Stimulated activated CD4-positive, alpha-beta T cell treated with anti-CD3 and anti-CD28 coated beads, TNF-alpha, amount 100 ng/mL, for 48 hours (primary cell): ENCODE measurements around the gene STK24.

Experiments used
- DNase-seq, 3 donors: peaks; one replicate each; pipeline ENCODE4 v3.0.0-alpha.2; 2020; ENCODE audit warnings: low read depth in 3 of 3

STK24 gene

GRCh38 chr13:98512774-98513665 lies 63.9 kb downstream of the STK24 start:
- no peak for DNase-seq

- no peak for DNase-seq
These were observed 65.5 kb downstream of the STK24 start for GRCh38 chr13:98511435-98511834.

- no peak for DNase-seq
These were observed 66.8 kb downstream of the STK24 start for GRCh38 chr13:98510156-98510509.

DNA sequence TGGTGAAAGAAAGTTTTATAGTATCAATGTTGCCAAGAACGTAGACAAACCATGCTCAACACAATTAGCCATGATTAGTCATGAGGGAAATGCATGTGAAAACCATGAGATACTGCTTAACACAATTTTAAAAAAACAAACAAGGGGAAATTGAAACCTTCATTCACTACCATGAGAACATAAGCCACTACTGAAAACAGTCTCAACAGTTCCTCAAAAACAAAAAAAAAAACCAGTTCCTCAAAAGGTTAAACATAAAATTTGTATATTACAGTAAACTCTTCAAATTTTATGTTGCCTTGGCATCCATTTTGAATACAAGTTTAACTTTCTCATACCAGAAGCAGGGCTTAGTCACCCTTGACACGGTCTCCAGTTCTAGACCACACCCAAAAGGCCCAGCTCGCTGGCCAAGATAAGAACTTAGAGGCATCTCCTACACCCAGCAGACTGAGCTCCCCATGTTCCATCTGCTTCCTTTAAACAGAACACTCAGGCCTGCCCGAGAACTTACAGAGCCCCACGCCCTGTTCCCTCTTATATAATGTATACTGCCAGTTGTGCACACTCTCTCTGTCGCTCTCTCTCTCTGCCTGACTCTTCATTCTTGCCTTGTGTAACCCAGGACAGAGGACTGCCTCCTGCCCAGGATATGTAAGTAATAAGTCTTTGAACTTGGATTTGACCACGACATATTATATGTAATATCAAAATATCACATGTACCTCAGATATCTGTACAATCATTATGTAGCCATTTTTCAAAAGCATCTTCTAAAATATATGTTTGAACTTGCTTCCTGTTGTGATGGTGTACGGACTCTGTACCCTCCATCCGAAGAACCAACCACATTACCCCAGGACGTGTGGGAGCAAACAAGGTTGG lies 67.4 kb downstream of the STK24 start:
- DNase-seq, result peak in 1 of 3 donors; percentile 37

DNA sequence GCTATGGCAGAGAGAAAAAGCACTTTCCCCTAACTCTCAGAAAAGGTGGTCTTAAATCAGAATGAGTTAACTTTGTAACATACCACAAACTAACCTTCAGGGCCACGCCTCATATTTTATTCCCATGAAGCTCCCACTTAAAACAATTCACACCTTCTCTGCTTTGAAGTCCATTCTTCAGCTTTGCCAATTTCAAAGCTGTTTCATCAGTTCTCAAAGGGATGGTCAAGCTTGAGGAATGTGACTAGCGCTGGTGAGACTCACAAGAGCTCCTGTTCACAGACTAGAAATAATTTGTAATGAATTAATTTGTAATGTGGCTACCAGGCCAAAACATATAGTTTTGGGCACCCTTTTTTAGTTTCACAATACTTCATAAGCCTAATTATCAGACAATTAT lies 68.2 kb downstream of the STK24 start:
- DNase-seq, result no peak

GRCh38 chr13:98508280-98508679 lies 68.6 kb downstream of the STK24 start:
- no peak for DNase-seq

DNA sequence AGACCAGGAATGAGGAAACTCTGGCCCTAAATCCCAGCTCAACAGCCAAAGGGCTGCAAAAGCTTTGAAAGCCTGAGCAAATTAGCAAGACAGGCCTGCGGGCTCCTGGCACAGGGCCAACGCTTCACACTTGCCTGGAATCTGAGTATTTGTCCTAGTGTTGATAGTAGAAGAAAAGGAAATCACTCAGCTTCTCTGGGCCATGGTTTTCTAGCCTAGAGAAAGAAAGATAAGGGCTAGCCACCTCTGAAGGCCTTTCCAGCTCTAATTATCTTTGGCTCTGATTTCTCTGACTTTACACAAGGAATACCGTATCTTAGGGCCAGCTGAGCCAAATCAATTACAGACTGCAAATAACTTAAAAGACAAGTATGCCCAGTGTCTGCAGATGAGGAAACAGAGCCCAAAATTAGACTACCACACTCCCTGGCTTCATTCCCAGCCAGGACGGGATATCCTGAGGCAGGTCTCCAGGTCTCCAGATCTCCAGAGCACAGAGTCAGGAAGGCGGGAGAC lies 69.6 kb downstream of the STK24 start:
- no peak for DNase-seq

GRCh38 chr13:98506728-98507230 lies 70.1 kb downstream of the STK24 start:
- no peak for DNase-seq

DNA sequence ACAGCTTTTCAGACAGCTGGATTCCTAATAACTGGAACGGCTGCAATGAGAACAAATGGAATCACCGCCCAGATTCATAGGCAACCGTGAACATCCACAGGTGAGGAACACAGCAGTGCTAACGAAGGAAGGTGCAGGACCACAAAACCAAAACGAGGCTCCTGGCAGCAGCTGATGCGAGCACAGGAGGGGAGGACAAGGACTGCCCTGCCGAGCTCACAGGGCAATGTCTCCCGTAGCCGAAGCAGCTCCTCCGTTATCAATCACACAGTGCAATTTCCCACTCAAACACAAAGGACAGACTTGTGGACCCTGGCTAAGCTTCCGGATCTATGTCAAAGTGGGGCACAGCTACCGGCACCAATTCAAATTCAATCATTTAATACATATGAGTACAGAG lies 70.6 kb downstream of the STK24 start:
- DNase-seq, result no peak

DNA sequence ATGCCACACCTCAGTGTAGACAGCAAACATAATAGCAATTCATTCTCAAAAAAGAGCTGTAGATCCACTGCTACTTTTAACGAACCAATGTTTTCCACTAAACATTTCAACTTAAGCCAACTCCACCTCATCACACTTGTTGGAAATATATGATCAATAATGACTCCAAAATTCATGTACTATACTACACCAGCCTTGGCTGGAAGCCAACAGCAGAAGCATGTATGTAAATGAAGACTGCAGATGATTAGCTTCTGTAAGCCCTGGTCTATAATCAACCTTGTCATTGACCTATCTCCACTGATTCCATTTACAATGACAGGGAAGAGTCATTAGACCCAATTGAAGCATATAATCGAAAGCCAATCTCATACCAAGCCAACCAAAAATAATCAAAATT lies 71.7 kb downstream of the STK24 start:
- no peak for DNase-seq

DNA sequence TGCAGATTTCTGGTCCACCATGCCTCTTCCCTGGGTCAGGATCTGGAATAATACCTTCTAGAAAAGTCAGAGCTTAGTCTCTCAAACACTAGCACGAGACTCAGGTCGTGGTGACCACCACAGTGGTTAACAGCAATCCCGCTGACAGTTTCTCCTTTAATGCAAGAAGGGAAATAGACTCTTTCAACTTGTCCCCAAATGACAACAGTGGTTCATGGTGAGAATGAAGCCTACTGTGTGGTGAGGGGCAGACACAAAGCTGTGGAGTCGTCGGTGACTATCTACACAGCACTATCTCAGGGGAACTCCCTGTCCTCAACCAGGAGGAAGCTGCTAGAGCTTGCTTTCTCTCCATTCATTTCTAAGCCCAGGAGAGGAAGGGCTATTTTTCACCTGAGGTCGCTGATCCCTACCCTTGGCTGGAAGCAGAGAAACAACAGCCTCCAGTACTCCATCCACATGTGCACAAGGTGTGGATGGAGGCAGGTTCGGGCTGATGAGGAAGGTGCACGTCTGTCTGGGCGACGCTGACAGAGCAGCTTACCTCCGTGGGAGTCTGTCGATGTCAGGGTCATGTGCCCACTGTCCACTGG lies 72.4 kb downstream of the STK24 start:
- DNase-seq, result no peak

DNA sequence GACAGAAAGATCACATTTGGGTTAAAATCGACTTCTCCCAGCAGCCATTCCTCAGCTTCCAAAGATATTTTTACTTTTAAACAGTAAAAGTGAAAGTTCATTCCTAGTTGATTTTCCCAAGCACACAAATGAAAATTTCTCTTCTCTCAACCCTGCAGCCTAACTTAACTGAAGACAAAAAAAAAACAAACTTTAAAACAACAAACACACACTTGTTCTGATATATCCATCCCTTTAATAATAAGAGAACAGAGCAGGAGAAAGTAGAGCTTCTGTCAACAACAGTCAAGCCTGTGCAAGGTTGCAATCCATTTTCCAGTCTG lies 72.9 kb downstream of the STK24 start:
- no peak for DNase-seq

DNA sequence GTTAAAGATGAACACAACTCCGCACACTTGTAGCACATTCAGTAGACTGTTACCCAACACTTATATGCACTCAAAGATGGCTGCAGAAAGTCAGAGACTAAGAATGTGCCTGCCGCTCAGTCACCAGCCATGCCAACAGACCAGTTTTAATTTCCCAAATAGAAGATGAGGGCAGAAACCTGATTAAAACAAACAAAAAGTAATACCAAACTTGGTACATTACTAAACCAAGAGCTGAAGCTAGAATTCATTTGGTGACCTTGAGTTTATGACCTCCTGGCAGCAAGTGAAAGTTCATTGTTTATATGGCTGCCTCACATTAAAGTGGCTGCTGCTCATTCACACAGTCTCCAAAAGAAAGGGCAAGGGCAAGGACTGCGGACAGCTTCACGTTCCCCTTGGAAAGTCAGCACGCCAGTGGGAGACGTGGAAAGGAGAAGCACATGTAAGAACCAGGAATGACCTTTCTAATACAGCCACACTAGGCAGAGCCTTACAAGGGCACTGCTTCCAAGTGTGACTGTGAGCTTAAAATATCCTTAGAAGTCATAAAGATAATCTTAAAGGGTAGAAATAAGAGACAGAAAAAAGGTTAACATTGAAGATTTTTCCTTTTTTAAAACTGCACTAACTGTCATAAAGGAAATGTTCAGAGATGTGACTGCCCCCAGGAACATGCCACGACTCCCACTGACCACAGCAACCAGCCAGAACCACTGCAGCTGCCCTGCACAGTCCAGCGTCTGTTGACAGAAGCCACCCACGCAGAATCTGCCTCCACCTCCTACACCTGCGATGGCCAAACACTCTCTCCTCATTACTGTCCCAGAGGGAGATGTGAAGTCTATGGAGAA lies 73.5 kb downstream of the STK24 start:
- no peak for DNase-seq

- DNase-seq, result no peak
These were observed 75.9 kb downstream of the STK24 start for GRCh38 chr13:98500963-98501421.

DNA sequence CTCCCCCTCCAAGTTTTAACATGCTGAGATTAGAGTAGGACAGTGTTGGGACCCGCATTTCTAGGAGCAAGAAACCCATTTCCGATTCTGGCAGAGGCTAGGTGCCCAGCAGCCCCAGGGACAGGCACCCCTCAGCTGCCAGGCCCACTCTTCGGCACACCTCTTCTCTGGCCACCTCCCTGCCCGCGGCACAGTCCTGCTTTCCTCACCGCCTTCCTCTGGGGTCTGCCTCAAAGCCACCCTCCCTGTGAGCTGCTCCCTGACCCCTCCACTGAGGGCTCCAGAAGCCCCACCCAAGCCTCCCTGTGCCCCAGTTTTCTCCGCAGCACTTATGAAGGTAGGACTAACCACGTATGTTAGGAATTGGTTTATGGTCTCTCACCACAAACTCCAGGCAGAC lies 79.9 kb downstream of the STK24 start:
- no peak for DNase-seq

GRCh38 chr13:98496479-98496791 lies 80.5 kb downstream of the STK24 start:
- DNase-seq, result no peak

DNA sequence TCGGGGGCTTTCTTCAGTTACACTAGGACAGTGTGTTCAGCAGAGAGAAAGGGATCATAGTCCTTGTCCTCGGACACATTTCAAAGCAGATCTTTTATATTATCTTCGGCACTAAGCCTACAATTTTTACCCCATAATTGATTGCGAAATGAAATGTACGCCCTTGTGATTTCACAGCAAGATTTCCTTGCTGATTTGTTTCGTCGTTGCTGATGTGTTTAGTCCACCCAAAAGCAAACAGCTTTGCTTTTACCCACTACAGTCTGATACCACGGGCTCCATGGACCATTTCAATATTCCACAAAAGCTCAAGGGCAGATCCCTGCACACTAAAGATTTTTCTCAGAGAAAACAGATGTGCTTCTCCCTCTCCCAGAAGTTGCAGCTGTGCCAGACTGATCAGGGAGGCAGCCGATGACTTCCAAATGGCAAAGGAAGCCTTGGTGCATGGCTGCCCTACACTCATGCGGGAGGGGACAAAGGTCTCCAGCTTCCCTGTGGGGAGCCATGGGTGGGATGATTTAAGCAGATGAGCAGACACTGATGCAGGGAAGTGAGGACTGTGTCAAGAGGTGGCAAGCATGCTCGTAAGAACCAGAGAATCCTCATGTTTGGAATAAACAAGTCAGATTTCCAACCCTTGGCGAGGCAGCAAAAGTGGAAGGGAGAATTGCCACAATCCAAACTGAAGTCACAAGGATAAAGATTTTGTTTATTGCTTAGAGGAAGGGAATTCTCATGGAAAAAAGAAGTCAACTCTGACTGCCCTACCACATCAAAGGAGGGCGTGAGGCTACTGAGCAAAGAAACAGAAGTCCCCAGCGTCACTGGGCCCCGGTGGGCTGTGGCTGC lies 81.1 kb downstream of the STK24 start:
- no peak for DNase-seq

GRCh38 chr13:98494769-98495168 lies 82.1 kb downstream of the STK24 start:
- no peak for DNase-seq

GRCh38 chr13:98493042-98493712 lies 83.7 kb downstream of the STK24 start:
- DNase-seq, result no peak
